Aorta (tissue), 5 donors: ENCODE data around the gene MGAM2. TPM values are rescaled to one million over a fixed set of nuclear protein-coding genes. Genes with fewer than 3 reads are reported as not detected.

Source experiments
- ATAC-seq: fragments of 200-7000 bp; cut with Tn5 transposase; one replicate; pipeline ENCODE4 v1.9.1; 2022; ENCODE audit warnings: moderate library complexity; ENCODE audit not compliant: low FRiP score
- DNase-seq, 2 donors: peaks; one replicate each; pipeline ENCODE4 v3.0.0-alpha.2; 2020
- H3K27ac ChIP-seq, 2 donors: one replicate each; pipeline ENCODE4 v1.5.1; 2013; ENCODE audit warnings: low read length in 2 of 2, mild to moderate bottlenecking in 2 of 2, moderate library complexity in 2 of 2, control low read depth in 1 of 2, inconsistent platforms in 1 of 2, low read depth in 1 of 2
- H3K27me3 ChIP-seq, 2 donors: one replicate each; pipeline ENCODE4 v1.6.1; 2013; ENCODE audit warnings: control low read depth in 1 of 2, low read length in 1 of 2, mild to moderate bottlenecking in 1 of 2, moderate library complexity in 1 of 2; ENCODE audit not compliant: insufficient read depth in 2 of 2, control insufficient read depth in 1 of 2
- H3K36me3 ChIP-seq, 2 donors: one replicate each; pipeline ENCODE4 v1.6.1; 2013; ENCODE audit warnings: control low read depth in 1 of 2, low read length in 1 of 2, mild to moderate bottlenecking in 1 of 2; ENCODE audit not compliant: insufficient read depth in 2 of 2, control insufficient read depth in 1 of 2
- H3K4me1 ChIP-seq, 2 donors: one replicate each; pipeline ENCODE4 v1.6.1; 2013; ENCODE audit warnings: low read length in 2 of 2, control low read depth in 1 of 2, mild to moderate bottlenecking in 1 of 2, moderate library complexity in 1 of 2; ENCODE audit not compliant: insufficient read depth in 2 of 2, control insufficient read depth in 1 of 2
- H3K4me3 ChIP-seq, 2 donors: one replicate each; pipeline ENCODE4 v1.5.1; 2013; ENCODE audit warnings: low read length in 2 of 2, control low read depth in 1 of 2, mild to moderate bottlenecking in 1 of 2
- H3K9me3 ChIP-seq: one replicate; pipeline ENCODE4 v1.6.1; 2013; ENCODE audit warnings: mild to moderate bottlenecking, low read length; ENCODE audit not compliant: control insufficient read depth
- WGBS, 2 donors: extraction: QIAGEN DNeasy Blood & Tissue Kit; methylation state at CpG; one replicate each; pipeline ENCODE4 v1.1.7; 2013; 5-methylcytosine and 5-hydroxymethylcytosine counted together
- intact Hi-C, 2 donors: fragments of 100-400 bp; cut with DNase I; formaldehyde crosslinking; loops; one replicate each; pipeline versions ENCODE4 v1.14.2 to v1.15.0; 2022
- polyA plus RNA-seq, 2 donors: library from polyadenylated mRNA; stranded (reverse); fragments of 200-250 nt; gene quantifications; one replicate each; pipeline ENCODE4 v1.2.3, GENCODE V29; 2013
- total RNA-seq, 2 donors: library from RNA; stranded (reverse); fragmentation: NEBNext Ultra II Directional; extraction: Animal tissue kit (Norgen Biotek cat#: 25700); gene quantifications; one replicate each; pipeline ENCODE4 v1.2.1, GENCODE V29; 2021
- donor health status: healthy with polysubstance abuse.
- donor health status: Bipolar disorder and iron deficiency.
- donor health status: DM: no; HTN: no; CAD: no.
- donor health status: DM: no; HTN: no; CAD: no.
- donor health status: DM: yes; HTN: yes; CAD: no.

The MGAM2 gene
- total and polyA plus RNA-seq, 4 donors, result 0.03 to 1.4 (median 0.38) TPM

DNA sequence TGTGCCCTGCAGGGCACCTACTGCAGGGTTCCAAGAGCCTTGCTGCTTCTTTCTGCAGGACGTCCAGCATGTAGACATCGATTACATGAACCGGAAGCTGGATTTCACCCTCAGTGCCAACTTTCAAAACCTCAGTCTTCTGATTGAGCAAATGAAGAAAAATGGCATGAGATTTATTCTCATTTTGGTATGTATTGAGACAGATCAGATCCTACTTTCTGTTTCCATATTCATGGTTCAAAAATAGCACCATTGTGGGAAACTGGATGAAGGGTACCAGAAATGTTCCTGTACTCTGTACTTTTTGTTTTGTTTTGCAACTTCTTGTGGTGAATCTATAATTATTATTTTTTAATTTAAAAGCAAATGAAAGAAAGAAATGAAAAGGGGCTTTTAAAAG, 64.1 kb downstream of the MGAM2 start:
- no peaks in the 10 kb centered on the region for H3K4me1 ChIP-seq
- H3K9me3 ChIP-seq, result peaks cover 2% of the 10 kb centered on the region
- WGBS, 2 donors, result 89 to 90% methylated on average over 3 of the region's 3 CpGs
- H3K27me3 ChIP-seq, result no peaks in the 10 kb centered on the region
- no peak overlapping the region for H3K27ac ChIP-seq
- no peak for ATAC-seq
- no peak for DNase-seq
- H3K4me3 ChIP-seq, result no peak overlapping the region
- intact Hi-C loops, result no loop called here
- H3K36me3 ChIP-seq, result no peaks in the 10 kb centered on the region

DNA sequence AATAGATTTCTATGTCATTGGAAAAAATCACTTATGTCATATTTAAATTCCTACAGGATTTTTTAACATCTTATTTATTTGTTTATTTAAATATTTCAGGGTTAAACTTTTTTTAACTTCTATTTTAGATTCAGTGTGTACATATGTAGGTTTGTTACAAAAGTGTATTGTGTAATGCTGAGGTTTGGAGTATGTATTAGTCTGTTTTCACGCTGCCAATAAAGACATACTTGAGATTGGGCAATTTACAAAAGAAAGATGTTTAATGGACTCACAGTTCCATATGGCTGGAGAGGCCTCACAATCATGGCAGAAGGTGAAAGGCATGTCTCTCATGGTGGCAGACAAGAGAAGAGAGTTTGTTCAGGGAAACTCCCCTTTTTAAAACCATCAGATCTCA, 65.4 kb downstream of the MGAM2 start:
- intact Hi-C loops, result no loop called here
- no peaks in the 10 kb centered on the region for H3K9me3 ChIP-seq
- H3K27ac ChIP-seq, result no peak overlapping the region
- no peaks in the 10 kb centered on the region for H3K36me3 ChIP-seq
- H3K27me3 ChIP-seq, result no peaks in the 10 kb centered on the region
- no peak overlapping the region for H3K4me3 ChIP-seq
- 76 to 82% methylated on average over 1 of the region's 1 CpG for WGBS, 2 donors
- no peak for DNase-seq
- no peak for ATAC-seq
- no peaks in the 10 kb centered on the region for H3K4me1 ChIP-seq

DNA sequence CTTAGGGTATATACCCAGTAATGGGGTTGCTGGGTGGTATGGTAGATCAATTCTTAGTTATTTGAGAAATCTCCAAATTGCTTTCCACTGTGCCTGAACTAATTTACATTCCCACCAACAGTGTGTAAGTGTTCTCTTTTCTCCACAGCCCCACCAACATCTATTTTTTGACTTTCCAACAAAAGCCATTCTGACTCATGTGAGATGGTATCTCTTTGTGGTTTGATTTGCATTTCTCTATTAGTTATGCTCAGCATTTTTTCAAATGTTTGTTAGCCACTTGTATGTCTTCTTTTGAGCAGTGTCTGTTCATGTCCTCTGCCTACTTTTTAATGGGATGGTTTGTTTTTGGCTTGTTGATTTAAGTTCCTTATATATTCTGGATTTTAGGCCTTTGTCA, 66.4 kb downstream of the MGAM2 start:
- Histone ChIP-seq H3K4me1 (no peaks in the 10 kb centered on the region), H3K4me3 (no peak overlapping the region), H3K36me3 (no peaks in the 10 kb centered on the region), H3K9me3 (no peaks in the 10 kb centered on the region), H3K27ac (no peak overlapping the region), H3K27me3 (no peaks in the 10 kb centered on the region)
- ATAC-seq (no peak), DNase-seq (no peak)
- intact Hi-C loops, result no loop called here

DNA sequence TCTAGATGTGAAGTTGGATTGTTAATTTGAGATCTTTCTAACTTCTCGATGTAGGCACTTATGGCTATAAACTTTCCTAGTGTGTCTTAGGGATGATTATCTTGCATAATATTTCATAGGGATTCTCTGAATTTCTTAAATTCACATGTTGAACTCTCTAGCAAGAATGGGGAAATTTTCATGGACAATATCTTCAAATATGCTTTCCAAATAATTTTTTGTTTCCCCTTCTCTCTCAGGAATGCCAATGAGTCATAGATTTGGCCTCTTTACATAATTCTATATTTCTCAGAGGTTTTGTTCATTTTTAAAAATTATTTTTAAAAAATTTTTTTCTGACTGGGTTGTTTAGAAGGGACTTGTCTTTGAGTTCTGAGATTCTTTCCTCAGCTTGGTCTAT, 68.9 kb downstream of the MGAM2 start:
- Histone ChIP-seq H3K9me3 (no peaks in the 10 kb centered on the region), H3K4me1 (no peaks in the 10 kb centered on the region), H3K27ac (no peak overlapping the region), H3K27me3 (no peaks in the 10 kb centered on the region), H3K4me3 (no peak overlapping the region), H3K36me3 (no peaks in the 10 kb centered on the region)
- ATAC-seq, result no peak
- 71 to 83% methylated on average over 1 of the region's 1 CpG for WGBS, 2 donors
- intact Hi-C loops, result no loop called here
- no peak for DNase-seq

DNA sequence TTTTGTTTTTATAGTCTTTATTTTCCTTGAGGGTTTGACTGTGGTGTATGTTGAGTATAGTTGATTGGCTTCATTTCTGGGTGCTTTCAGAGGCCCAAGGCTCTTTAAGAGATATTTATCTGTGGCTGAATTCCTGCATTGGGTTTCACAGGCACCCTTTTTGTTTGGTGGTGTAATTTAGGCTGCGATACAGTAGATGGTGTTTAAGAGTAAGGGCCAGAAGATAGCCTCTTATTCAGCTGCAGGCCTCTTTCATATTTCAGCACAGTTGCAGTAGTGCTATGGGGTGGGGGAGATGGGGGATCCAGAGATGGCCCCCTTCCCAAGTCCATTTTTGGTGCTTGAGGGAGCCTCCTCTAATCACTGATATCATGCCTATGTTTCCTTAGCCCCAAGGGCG, 69.7 kb downstream of the MGAM2 start:
- no peaks in the 10 kb centered on the region for H3K36me3 ChIP-seq
- 95 to 97% methylated on average over 2 of the region's 2 CpGs for WGBS, 2 donors
- DNase-seq, result no peak
- H3K27me3 ChIP-seq, result no peaks in the 10 kb centered on the region
- no peak overlapping the region for H3K27ac ChIP-seq
- H3K4me1 ChIP-seq, result no peaks in the 10 kb centered on the region
- no peak overlapping the region for H3K4me3 ChIP-seq
- intact Hi-C loops, result no loop called here
- H3K9me3 ChIP-seq, result no peaks in the 10 kb centered on the region
- ATAC-seq, result no peak

DNA sequence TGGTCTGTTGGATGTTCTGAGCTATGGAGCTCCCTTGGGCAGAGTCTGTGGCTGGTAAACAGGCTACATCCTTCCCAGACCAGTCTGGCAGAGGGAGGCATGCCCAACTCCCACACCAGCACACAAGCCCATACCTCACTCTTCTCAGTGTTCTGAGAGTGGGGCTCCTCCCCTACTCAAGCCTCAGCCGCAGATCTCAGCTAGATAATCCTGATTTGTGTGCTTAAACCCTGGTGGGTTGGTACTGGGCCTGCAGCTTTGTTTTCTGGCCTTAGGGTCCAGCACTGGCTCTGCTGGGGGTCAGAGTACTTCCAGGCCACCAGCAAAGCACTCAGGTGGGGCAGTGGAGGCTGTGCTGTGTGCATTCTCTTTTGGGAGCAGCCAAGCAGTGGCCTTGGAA, 70.4 kb downstream of the MGAM2 start:
- Histone ChIP-seq H3K9me3 (no peaks in the 10 kb centered on the region), H3K36me3 (no peaks in the 10 kb centered on the region), H3K27me3 (no peaks in the 10 kb centered on the region), H3K4me1 (no peaks in the 10 kb centered on the region), H3K4me3 (no peak overlapping the region), H3K27ac (no peak overlapping the region)
- DNase-seq (no peak), ATAC-seq (no peak)
- 89 to 94% methylated on average over 1 of the region's 1 CpG for WGBS, 2 donors
- intact Hi-C loops, result no loop called here

DNA sequence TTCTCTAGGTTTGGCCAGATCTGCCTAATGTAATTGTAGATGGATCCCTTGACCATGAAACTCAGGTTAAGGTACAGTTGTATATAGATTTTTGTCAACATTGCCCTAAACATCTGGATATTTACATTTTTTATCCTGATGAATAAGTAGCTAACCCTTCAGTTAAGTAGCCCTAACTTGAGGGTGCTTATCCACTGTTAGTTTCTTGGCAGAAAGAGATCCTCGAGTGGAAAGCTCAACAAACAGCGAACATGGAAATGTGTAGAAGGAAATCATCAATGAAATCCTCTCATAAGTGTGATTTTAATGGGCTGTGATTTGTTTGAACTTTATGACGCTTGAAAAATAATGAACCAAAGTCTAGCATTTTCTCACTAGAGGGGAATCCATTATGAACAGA, 73.6 kb downstream of the MGAM2 start:
- Histone ChIP-seq H3K9me3 (no peaks in the 10 kb centered on the region), H3K27me3 (no peaks in the 10 kb centered on the region), H3K27ac (no peak overlapping the region), H3K4me3 (no peak overlapping the region), H3K36me3 (no peaks in the 10 kb centered on the region), H3K4me1 (no peaks in the 10 kb centered on the region)
- WGBS, 2 donors, result 80 to 81% methylated on average over 3 of the region's 3 CpGs
- DNase-seq (no peak), ATAC-seq (no peak)
- intact Hi-C loops, result loop anchor here in 1 of 2 donors (5.0 kb wide), 1 partner anchor 208 kb away; no protein-coding TSS in a partner anchor

DNA sequence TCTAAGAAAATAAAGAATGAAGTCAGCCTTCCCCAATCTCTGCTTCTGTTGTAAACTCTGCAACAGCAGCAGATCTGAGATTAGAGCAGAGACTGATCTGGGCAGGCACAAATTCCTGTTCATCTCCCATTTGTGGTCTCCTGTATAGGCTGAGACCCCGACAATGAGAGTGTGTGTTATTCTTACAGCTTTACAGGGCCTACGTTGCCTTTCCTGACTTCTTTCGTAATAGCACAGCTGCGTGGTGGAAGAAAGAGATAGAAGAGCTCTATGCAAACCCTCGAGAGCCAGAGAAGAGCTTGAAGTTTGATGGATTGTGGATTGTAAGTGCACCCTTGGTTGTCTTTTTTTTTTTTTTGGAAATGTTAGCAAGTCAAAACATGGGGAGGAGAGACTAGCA, 74.3 kb downstream of the MGAM2 start:
- Histone ChIP-seq H3K4me1 (no peaks in the 10 kb centered on the region), H3K36me3 (no peaks in the 10 kb centered on the region), H3K9me3 (no peaks in the 10 kb centered on the region), H3K27me3 (no peaks in the 10 kb centered on the region), H3K4me3 (no peak overlapping the region), H3K27ac (no peak overlapping the region)
- 84 to 91% methylated on average over 5 of the region's 5 CpGs for WGBS, 2 donors
- DNase-seq, result no peak
- ATAC-seq, result no peak
- intact Hi-C loops, result loop anchor here (2.0 to 5.0 kb wide), 2 partner anchors 208 to 209 kb away; no protein-coding TSS in a partner anchor

DNA sequence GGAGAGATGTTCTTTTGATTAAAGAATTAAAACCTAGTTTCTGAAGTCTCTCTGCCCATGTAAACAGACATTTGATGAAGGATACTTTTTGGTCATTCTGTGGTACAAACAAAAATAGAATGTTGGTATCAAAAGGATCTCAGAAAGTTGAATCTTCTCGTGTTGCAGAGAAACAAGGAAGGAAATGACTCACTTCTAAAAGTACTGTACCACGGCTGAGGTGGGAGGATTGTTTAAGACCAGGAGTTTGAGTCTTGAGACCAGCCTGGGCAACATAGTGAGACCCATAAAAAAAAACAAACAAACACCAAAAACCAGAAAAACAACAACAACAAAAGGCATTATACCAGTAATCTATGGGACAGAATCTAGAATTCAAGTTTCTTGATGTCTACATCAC, 76.6 kb downstream of the MGAM2 start:
- WGBS, 2 donors, result 26 to 46% methylated on average over 2 of the region's 2 CpGs
- Histone ChIP-seq H3K36me3 (no peaks in the 10 kb centered on the region), H3K9me3 (no peaks in the 10 kb centered on the region), H3K27me3 (no peaks in the 10 kb centered on the region), H3K4me3 (no peak overlapping the region), H3K27ac (no peak overlapping the region), H3K4me1 (no peaks in the 10 kb centered on the region)
- DNase-seq (no peak), ATAC-seq (no peak)
- intact Hi-C loops, result loop anchor here in 1 of 2 donors (5.0 kb wide), 1 partner anchor 211 kb away; no protein-coding TSS in a partner anchor
